ENCODE measurements around the gene LBHD1.
"Not testable (repeated sequence)": the region's sequence is repeated elsewhere in the genome, so short reads cannot be mapped to it uniquely, and the experiment has no call there.

LBHD1 gene

DNA sequence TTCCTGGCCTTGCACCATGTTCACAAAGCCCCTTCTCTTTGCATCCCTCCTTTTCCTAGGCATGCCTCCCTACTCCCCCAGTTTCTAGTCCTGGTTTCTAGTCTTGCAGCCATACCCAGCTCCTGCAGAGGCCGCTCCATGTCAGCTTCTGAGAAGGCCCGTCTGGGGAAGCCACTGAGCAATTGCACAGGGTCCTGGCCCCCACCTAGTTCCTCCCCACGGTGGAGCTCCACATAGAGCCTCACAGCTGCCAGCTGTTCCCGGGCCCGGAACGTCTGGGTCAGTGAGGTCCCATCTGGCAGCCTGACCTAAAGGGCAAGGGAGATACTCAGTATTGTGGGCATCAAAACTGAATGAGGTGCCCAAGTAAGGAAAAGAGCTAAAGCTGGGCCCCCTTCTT lies 4.6 kb upstream of the LBHD1 start:
- TF ChIP-seq, protein P1, sequence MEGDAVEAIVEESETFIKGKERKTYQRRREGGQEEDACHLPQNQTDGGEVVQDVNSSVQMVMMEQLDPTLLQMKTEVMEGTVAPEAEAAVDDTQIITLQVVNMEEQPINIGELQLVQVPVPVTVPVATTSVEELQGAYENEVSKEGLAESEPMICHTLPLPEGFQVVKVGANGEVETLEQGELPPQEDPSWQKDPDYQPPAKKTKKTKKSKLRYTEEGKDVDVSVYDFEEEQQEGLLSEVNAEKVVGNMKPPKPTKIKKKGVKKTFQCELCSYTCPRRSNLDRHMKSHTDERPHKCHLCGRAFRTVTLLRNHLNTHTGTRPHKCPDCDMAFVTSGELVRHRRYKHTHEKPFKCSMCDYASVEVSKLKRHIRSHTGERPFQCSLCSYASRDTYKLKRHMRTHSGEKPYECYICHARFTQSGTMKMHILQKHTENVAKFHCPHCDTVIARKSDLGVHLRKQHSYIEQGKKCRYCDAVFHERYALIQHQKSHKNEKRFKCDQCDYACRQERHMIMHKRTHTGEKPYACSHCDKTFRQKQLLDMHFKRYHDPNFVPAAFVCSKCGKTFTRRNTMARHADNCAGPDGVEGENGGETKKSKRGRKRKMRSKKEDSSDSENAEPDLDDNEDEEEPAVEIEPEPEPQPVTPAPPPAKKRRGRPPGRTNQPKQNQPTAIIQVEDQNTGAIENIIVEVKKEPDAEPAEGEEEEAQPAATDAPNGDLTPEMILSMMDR (conservative IDR thresholded peaks at IDR 0.05; ENCODE audit: low read depth), result no peak
- POLR2A ChIA-PET (ENCODE audit: low non-redundant PET), result interaction anchor here (0.6 to 1.5 kb wide), 2 partner anchors 12 to 281 kb away, joined by 4 to 6 read pairs; partner anchors contain the start of genes C11orf98 and CSKMT
- peak overlapping the region; percentile 61 for H3K27ac ChIP-seq
- CTCF ChIA-PET, result interaction anchor here (0.6 kb wide), 1 partner anchor 18 kb away, joined by 3 read pairs; no protein-coding TSS in a partner anchor
- DNase-seq (ENCODE audit: low spot score), result no peak

DNA sequence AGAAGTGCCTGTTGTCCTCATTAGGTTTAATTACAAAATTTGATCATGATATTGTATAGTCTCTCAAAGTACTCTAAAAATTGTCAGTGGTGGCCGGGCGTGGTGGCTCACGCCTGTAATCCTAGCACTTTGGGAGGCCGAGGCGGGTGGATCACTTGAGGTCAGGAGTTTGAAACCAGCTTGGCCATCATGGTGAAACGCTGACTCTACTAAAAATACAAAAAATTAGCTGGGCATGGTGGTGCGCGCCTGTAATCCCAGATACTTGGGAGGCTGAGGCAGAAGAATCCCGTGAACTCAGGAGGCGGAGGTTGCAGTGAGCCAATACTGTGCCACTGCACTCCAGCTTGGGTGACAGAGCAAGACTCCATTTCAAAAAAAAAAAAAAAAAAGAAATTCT lies 3.3 kb upstream of the LBHD1 start:
- POLR2A ChIA-PET (ENCODE audit: low non-redundant PET); DNase-seq (ENCODE audit: low spot score): not testable (repeated sequence)
- peak overlapping the region; percentile 57 for H3K27ac ChIP-seq
- CTCF ChIA-PET, result interaction anchor here (0.6 kb wide), 1 partner anchor 30 kb away, joined by 3 read pairs; no protein-coding TSS in a partner anchor

DNA sequence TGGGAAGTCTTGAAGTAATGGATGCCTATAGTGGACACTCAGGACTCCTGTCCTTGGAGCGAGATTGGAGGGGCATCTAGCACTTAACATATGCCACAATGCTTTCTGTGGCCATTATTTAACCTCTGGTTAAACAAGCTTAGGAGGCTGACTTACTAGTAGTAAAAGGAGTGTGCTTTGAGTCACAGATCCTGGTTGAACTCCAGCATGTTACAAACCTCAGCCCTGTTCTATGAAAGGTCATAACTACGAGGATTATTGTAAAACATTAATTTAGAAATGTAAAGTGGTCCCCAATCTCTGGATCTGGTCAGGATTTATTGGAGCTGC lies 1.1 kb upstream of the LBHD1 start:
- peak overlapping the region; percentile 94 for H3K27ac ChIP-seq
- TF ChIP-seq, protein P1 (conservative IDR thresholded peaks at IDR 0.05; ENCODE audit: low read depth), result no peak
- no peak for DNase-seq (ENCODE audit: low spot score)
- CTCF ChIA-PET, result interaction anchor here (0.7 to 1.1 kb wide), 3 partner anchors 8 to 80 kb away, joined by 3 to 4 read pairs (median 3); no protein-coding TSS in a partner anchor
- POLR2A ChIA-PET (ENCODE audit: low non-redundant PET), result no interaction called here

- no peak for DNase-seq (ENCODE audit: low spot score)
- ChIA-PET CTCF (interaction anchor here (0.6 kb wide), 1 partner anchor 529 kb away, joined by 4 read pairs; no protein-coding TSS in a partner anchor), POLR2A (ENCODE audit: low non-redundant PET) (interaction anchor here (0.9 to 1.5 kb wide), 2 partner anchors 49 to 97 kb away, joined by 4 to 7 read pairs; partner anchors contain the start of genes B3GAT3 and EEF1G)
- TF ChIP-seq, protein P1 (conservative IDR thresholded peaks at IDR 0.05; ENCODE audit: low read depth), result no peak
- peak overlapping the region; percentile 94 for H3K27ac ChIP-seq
These were observed 845 bp downstream of the LBHD1 start for GRCh38 chr11:62671236-62671607.

DNA sequence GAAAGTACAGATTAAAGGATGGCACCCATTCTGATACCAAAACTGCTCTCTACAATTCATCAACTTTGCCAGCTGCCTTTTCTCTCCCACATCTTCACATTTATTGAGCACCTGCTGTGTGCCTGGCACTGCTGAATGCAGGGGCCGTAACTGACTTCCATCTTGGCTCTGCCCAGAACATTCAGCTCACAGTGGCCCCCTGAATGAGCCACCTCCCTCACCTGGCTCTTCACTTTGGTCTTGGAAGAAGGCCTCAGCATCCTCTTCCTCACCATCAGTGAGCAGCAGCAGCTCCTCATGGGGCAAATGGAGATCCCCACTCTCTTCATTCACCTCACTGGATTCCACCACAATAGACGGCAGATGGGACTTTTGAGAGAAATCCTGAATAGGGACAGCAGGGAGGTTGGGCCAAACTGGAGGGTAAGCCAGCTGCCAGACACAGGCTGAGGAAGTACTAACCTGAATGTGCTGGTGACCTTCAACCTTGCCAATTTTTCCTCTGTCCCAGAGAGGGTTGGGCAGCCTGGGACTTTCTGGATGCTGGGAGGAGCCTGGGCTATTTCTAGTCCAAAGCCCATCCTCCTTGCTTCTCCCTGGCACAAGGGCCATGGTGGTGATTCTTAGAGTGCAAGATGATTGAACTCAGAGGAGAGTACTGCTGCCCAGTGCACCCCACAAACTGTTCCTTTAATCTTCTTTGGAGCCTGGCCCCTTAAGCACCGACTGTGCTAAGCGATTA lies 2.5 kb downstream of the LBHD1 start:
- TF ChIP-seq, protein P1 (conservative IDR thresholded peaks at IDR 0.05; ENCODE audit: low read depth), result no peak
- CTCF ChIA-PET, result interaction anchor here (0.6 kb wide), 2 partner anchors 24 to 75 kb away, joined by 4 to 6 read pairs; no protein-coding TSS in a partner anchor
- POLR2A ChIA-PET (ENCODE audit: low non-redundant PET), result interaction anchor here (0.7 to 0.8 kb wide), 2 partner anchors 15 to 96 kb away, joined by 3 to 4 read pairs; partner anchors contain the start of gene EEF1G
- H3K27ac ChIP-seq, result peak overlapping the region; percentile 94
- no peak for DNase-seq (ENCODE audit: low spot score)

DNA sequence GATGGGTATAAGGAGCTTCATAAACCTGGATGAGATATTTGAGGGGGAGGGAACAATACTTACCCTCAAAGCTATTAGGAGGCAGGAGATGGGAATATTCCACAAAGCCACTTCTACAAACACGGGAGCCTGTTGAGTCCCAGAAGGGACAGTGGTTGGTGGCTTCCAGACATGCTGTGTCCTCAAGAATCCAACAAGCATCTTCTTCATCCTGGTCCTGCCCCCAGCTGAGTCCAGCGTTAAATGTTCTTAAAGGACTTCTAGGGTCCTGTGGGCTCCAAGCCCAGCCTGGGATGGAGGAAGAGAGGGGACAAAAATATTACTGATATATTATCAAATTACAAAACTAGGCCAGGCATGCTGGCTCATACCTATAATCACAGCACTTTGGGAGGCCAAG lies 4.6 kb downstream of the LBHD1 start:
- TF ChIP-seq, protein P1 (conservative IDR thresholded peaks at IDR 0.05; ENCODE audit: low read depth), result no peak
- ChIA-PET CTCF (interaction anchor here (0.6 to 0.7 kb wide), 2 partner anchors 54 to 243 kb away, joined by 3 to 4 read pairs; no protein-coding TSS in a partner anchor), POLR2A (ENCODE audit: low non-redundant PET) (no interaction called here)
- peak overlapping the region; percentile 94 for H3K27ac ChIP-seq
- DNase-seq (ENCODE audit: low spot score), result no peak
